Astrocyte of the cerebellum (primary cell): ENCODE results near the gene FANK1.
A peak's percentile ranks its signal among the peaks of the same experiment; 100 is the strongest.
"Not testable (repeated sequence)": the region's sequence is repeated elsewhere in the genome, so short reads cannot be mapped to it uniquely, and the experiment has no call there.

ENCODE experiments used
- DNase-seq: peaks from one replicate; pipeline ENCODE4 v3.0.0-alpha.2; 2011; ENCODE audit warnings: low read depth
- H3K4me3 ChIP-seq: 2 replicates; pipeline ENCODE4 v1.5.1; 2011; ENCODE audit warnings: mild to moderate bottlenecking, low read depth, low read length, moderate library complexity
- CTCF ChIP-seq: IDR thresholded peaks from 2 replicates; pipeline ENCODE4 v1.5.1; 2012; ENCODE audit warnings: low read length, low read depth, moderate library complexity, mild to moderate bottlenecking; ENCODE audit errors: missing control alignments
- in situ Hi-C: cut with HindIII; loops from 2 replicates; pipeline ENCODE4 v1.10.0; 2017; ENCODE audit warnings: low sequenced_read_pairs

Gene FANK1

GRCh38 chr10:125896088-125896934, at the start of gene FANK1:
Gene FANK1 (plus strand): TSS chr10:125896564. CDS start chr10:125896643, 79 bp downstream.
- in situ Hi-C loops: not testable (repeated sequence)
- peak within 1 kb of the TSS; percentile 62 for H3K4me3 ChIP-seq
- peak; percentile 56 for DNase-seq

GRCh38 chr10:125846894-125847293, 49.5 kb upstream of the FANK1 start:
- in situ Hi-C loops: no loop called here
- H3K4me3 ChIP-seq: no peak overlapping the region
- DNase-seq: no peak
- TF ChIP-seq CTCF: no peak

- TF ChIP-seq CTCF: no peak
- in situ Hi-C loops: no loop called here
- no peak overlapping the region for H3K4me3 ChIP-seq
- DNase-seq: no peak
Observed at GRCh38 chr10:125848371-125848770, 48.0 kb upstream of the FANK1 start.

- DNase-seq: no peak
- in situ Hi-C loops: no loop called here
- no peak for TF ChIP-seq CTCF
- H3K4me3 ChIP-seq: no peak overlapping the region
Observed at GRCh38 chr10:125848857-125849256, 47.5 kb upstream of the FANK1 start.

GRCh38 chr10:125849448-125849847, 46.9 kb upstream of the FANK1 start:
- no peak overlapping the region for H3K4me3 ChIP-seq
- in situ Hi-C loops: no loop called here
- TF ChIP-seq CTCF: no peak
- no peak for DNase-seq

GRCh38 chr10:125850766-125851731, 45.3 kb upstream of the FANK1 start:
- no peak for DNase-seq
- in situ Hi-C loops: no loop called here
- H3K4me3 ChIP-seq: no peak overlapping the region
- TF ChIP-seq CTCF: no peak

GRCh38 chr10:125852487-125852886, 43.9 kb upstream of the FANK1 start:
- in situ Hi-C loops: no loop called here
- no peak for DNase-seq
- TF ChIP-seq CTCF: no peak
- H3K4me3 ChIP-seq: no peak overlapping the region
